PC-9 (cell line): ENCODE measurements around the gene TCEAL9. TPM values are rescaled to one million over a fixed set of nuclear protein-coding genes. Genes with fewer than 3 reads are reported as not detected.

ENCODE experiments used
- Bru-seq: library from RNA; stranded (reverse); fragments of 400-500 nt; gene quantifications from one replicate; lab custom pipeline; 2021; lab: Mats Ljungman, UMichigan
- BruChase-seq, 2 experiments: library from RNA; stranded (reverse); fragments of 400-500 nt; gene quantifications; one replicate each; lab custom pipeline; 2021; lab: Mats Ljungman, UMichigan
- BruUV-seq: library from RNA; stranded (reverse); fragments of 400-500 nt; replicated peaks from 2 replicates; lab custom pipeline; 2021; lab: Mats Ljungman, UMichigan
- CTCF ChIA-PET: fragments of 300-600 bp; sonication (Branson Sonifier 250); formaldehyde crosslinking; loops from one replicate; lab custom pipeline; 2022; ENCODE audit warnings: antibody characterized with exemption; lab: Charles Lee
- POLR2A ChIA-PET: fragments of 300-600 bp; sonication (Branson Sonifier 250); formaldehyde crosslinking; loops from one replicate; lab custom pipeline; 2022; ENCODE audit warnings: antibody characterized with exemption; ENCODE audit not compliant: unreplicated experiment; lab: Charles Lee
- DNase-seq, 2 experiments: peaks; one replicate each; pipeline versions ENCODE4 v3.0.0 to v3.0.0-alpha.2; 2015 to 2022; ENCODE audit warnings: mixed read lengths in 1 of 2
- H2AFZ ChIP-seq: fragments of 200-600 bp; sonication (generic); 2 replicates; pipeline ENCODE4 v1.8.1; 2017; ENCODE audit warnings: antibody characterized with exemption
- H3F3A ChIP-seq: fragments of 200-600 bp; sonication (generic); 2 replicates; pipeline ENCODE4 v1.8.1; 2017; ENCODE audit warnings: antibody characterized with exemption, mild to moderate bottlenecking, low read depth; ENCODE audit not compliant: insufficient read depth
- H3K27ac ChIP-seq: fragments of 200-600 bp; sonication (generic); 2 replicates; pipeline ENCODE4 v1.6.1; 2016; ENCODE audit warnings: mixed run types
- H3K27me3 ChIP-seq: fragments of 200-600 bp; sonication (generic); 2 replicates; pipeline ENCODE4 v1.6.1; 2016; ENCODE audit warnings: low read depth, mixed run types; ENCODE audit not compliant: insufficient read depth
- H3K36me3 ChIP-seq: fragments of 200-600 bp; sonication (generic); 2 replicates; pipeline ENCODE4 v1.6.1; 2016; ENCODE audit warnings: low read depth, mixed run types
- H3K4me1 ChIP-seq: fragments of 200-600 bp; sonication (generic); replicated peaks from 2 replicates; pipeline ENCODE4 v1.6.1; 2016; ENCODE audit warnings: mixed run types; ENCODE audit not compliant: insufficient read depth
- H3K4me2 ChIP-seq: fragments of 200-600 bp; sonication (generic); 2 replicates; pipeline ENCODE4 v1.6.1; 2017; ENCODE audit warnings: mixed run types
- H3K4me3 ChIP-seq: fragments of 200-600 bp; sonication (generic); 2 replicates; pipeline ENCODE4 v1.6.1; 2016; ENCODE audit warnings: mixed run types
- H3K79me2 ChIP-seq: fragments of 200-600 bp; sonication (generic); 2 replicates; pipeline ENCODE4 v1.6.1; 2017; ENCODE audit warnings: low read depth, mixed run types
- H3K9me2 ChIP-seq: fragments of 200-600 bp; sonication (generic); 2 replicates; pipeline ENCODE4 v1.8.1; 2017; ENCODE audit warnings: mild to moderate bottlenecking; ENCODE audit not compliant: insufficient read depth
- H3K9me3 ChIP-seq: fragments of 200-600 bp; sonication (generic); 2 replicates; pipeline ENCODE4 v1.8.1; 2016; ENCODE audit warnings: low read depth; ENCODE audit not compliant: insufficient read depth
- H4K20me1 ChIP-seq: fragments of 200-600 bp; sonication (generic); 2 replicates; pipeline ENCODE4 v1.8.1; 2017; ENCODE audit not compliant: insufficient read depth
- CTCF ChIP-seq: fragments of 200-600 bp; sonication (generic); conservative IDR thresholded peaks from 2 replicates; pipeline ENCODE4 v1.6.1; 2017; ENCODE audit warnings: mixed run types, antibody characterized with exemption, mild to moderate bottlenecking, moderate library complexity
- EZH2 ChIP-seq: fragments of 200-600 bp; sonication (generic); IDR thresholded peaks from 2 replicates; pipeline ENCODE4 v1.8.0; 2017; ENCODE audit warnings: antibody characterized with exemption, low read depth
- intact Hi-C: fragments of 100-400 bp; cut with micrococcal nuclease; formaldehyde crosslinking; loops from one replicate; pipeline ENCODE4 v1.10.0; 2022; ENCODE audit not compliant: unreplicated experiment
- long read RNA-seq: library from polyadenylated mRNA; stranded (forward); transcript quantifications from one replicate; pipeline ENCODE4 v2.0.0, GENCODE V29; 2022
- total RNA-seq: library from RNA; stranded (reverse); gene quantifications from 2 replicates; pipeline ENCODE4 v1.2.3, GENCODE V29; 2021

The TCEAL9 gene, protein sequence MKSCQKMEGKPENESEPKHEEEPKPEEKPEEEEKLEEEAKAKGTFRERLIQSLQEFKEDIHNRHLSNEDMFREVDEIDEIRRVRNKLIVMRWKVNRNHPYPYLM
- total RNA-seq (44.4 and 57.1 TPM in 2 replicates), Bru-seq, nascent RNA (percentile 95 among the genes with signal in this experiment), BruChase-seq, experiment 1, labeled RNA remaining after a 2-hour chase (percentile 99 among the genes with signal in this experiment), BruChase-seq, experiment 2, labeled RNA remaining after a 6-hour chase (percentile 99 among the genes with signal in this experiment)
- long read RNA-seq, transcript TCEAL9-202 (3 exons, 1,033 nt) = major isoform, 121 of 177 reads
- long read RNA-seq, transcript TCEAL9-203 (1 exons, 1,938 nt) = minor isoform, 6 of 177 reads
- long read RNA-seq, transcript TCEAL9-201 (2 exons, 699 nt) = minor isoform, 43 of 177 reads
- long read RNA-seq, partial matches to known transcripts = 4 of 177 reads
- long read RNA-seq, other reads (novel, unspliced or antisense) = 3 of 177 reads

DNA sequence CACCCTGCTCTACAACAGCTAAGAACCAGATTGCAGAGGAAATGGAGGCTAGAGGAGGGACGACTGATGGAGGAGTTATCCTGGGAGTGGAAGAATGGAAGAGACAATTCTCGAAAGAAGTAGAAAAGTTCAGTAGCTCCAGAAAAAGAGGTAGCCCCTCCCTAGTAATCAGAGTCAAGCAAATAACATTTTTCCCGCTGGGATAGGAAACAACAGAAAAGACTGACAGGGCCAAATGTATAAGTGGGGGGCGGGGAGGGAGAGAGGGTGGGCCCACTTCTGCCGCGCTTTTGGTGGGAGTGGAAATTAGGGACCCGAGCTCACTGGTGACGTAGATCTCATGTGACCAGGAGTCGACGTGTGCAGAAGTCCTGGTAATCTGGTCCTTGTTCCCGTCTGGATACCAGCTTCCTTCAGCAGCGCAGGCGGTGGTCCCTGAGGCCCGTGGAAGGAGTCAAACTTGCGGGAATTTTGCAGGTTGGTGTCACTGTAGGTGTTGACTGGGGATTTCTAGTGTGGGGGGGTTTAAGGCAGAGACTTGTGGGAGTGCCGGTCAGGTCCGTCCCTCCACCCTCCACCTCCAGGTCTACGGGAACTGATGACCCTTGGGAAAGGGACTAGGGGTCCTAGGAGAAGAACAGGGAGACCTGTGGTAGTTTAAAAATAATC is at the start of gene TCEAL9:
Gene TCEAL9, plus strand, starts transcription at position 377 of the 669 bp plus-strand sequence. CDS start 1,179 bp downstream, outside the sequence.
- intact Hi-C loops = no loop called here
- H2AFZ ChIP-seq = peak within 1 kb of the TSS; percentile 91
- peak within 1 kb of the TSS; percentile 88 for H3K4me2 ChIP-seq
- H3K27me3 ChIP-seq = no peaks in the 10 kb centered on the region
- H3K4me3 ChIP-seq = peak within 1 kb of the TSS; percentile 72
- H3K36me3 ChIP-seq = no peaks in the 10 kb centered on the region
- peaks cover 7% of the 10 kb centered on the region; the same call in 1 of the 2 replicates for H3K79me2 ChIP-seq
- H3K27ac ChIP-seq = 0 out of 2 replicates have a peak within 1 kb of the TSS, but pooled peaks have one; percentile 9
- ChIA-PET CTCF (no interaction called here), POLR2A (interaction anchor here (0.5 to 0.7 kb wide), 2 partner anchors 15 to 331 kb away, joined by 4 read pairs; no protein-coding TSS in a partner anchor)
- H3F3A ChIP-seq = no peaks in the 10 kb centered on the region
- DNase-seq = peak in 1 of 2 experiments; percentile 40
- TF ChIP-seq EZH2 (no peak), CTCF (no peak)
- H3K9me3 ChIP-seq = no peaks in the 10 kb centered on the region
- no TSS peak for BruUV-seq
- no peaks in the 10 kb centered on the region for H3K9me2 ChIP-seq
- H3K4me1 ChIP-seq = peaks cover 14% of the 10 kb centered on the region; the same call in 1 of the 2 replicates
- H4K20me1 ChIP-seq = no peaks in the 10 kb centered on the region

GRCh38 chrX:103309860-103310554 is 46.3 kb upstream of the TCEAL9 start:
- Histone ChIP-seq H3K9me2 (no peaks in the 10 kb centered on the region), H3K4me3 (peak overlapping the region; percentile 57; the same call in 1 of the 2 replicates), H4K20me1 (no peaks in the 10 kb centered on the region), H3K79me2 (no peaks in the 10 kb centered on the region), H3K4me1 (no peaks in the 10 kb centered on the region), H3K4me2 (peak overlapping the region; percentile 70), H3K36me3 (no peaks in the 10 kb centered on the region), H2AFZ (peak overlapping the region; percentile 79; the same call in 1 of the 2 replicates), H3K27ac (no peak overlapping the region), H3K9me3 (no peaks in the 10 kb centered on the region), H3F3A (no peaks in the 10 kb centered on the region), H3K27me3 (no peaks in the 10 kb centered on the region)
- DNase-seq = no peak
- TF ChIP-seq EZH2 = no peak
- TF ChIP-seq CTCF = no peak
- POLR2A ChIA-PET = no interaction called here
- CTCF ChIA-PET = no interaction called here
- intact Hi-C loops = loop anchor here (2.0 kb wide), 1 partner anchor 55 kb away; the partner anchor contains the start of gene TCEAL8
- TSS peak; percentile 60 for BruUV-seq
